Neural crest cell (in vitro differentiated cells): ENCODE results near the gene AKAP4. TPM values are rescaled to one million over a fixed set of nuclear protein-coding genes. Genes with fewer than 3 reads are reported as not detected.

ENCODE experiments used
- DNase-seq: peaks from one replicate; pipeline ENCODE4 v3.0.0; 2021; ENCODE audit warnings: low read depth, mixed read lengths, low spot score
- H3K27ac Mint-ChIP-seq: one replicate; pipeline ENCODE4 v1.8.0; 2021; ENCODE audit warnings: mild to moderate bottlenecking, mixed read lengths; ENCODE audit not compliant: unreplicated experiment
- H3K27me3 Mint-ChIP-seq: 2 replicates; pipeline ENCODE4 v1.8.0; 2021; ENCODE audit warnings: low read depth, mild to moderate bottlenecking, mixed read lengths
- H3K36me3 Mint-ChIP-seq: 2 replicates; pipeline ENCODE4 v1.8.0; 2021; ENCODE audit warnings: low read depth, mild to moderate bottlenecking, mixed read lengths
- H3K4me1 Mint-ChIP-seq: 2 replicates; pipeline ENCODE4 v1.8.0; 2021; ENCODE audit warnings: mixed read lengths
- H3K4me3 Mint-ChIP-seq: one replicate; pipeline ENCODE4 v1.8.0; 2021; ENCODE audit warnings: mild to moderate bottlenecking, mixed read lengths
- H3K9me3 Mint-ChIP-seq: 2 replicates; pipeline ENCODE4 v1.8.0; 2021; ENCODE audit warnings: mixed read lengths
- total RNA-seq: library from RNA; stranded (reverse); gene quantifications from 2 replicates; pipeline ENCODE4 v1.2.1, GENCODE V29; 2021
- TF ChIP-seq, protein P1 (sequence below): fragments of 200-600 bp; sonication (generic); conservative IDR thresholded peaks from 2 replicates; pipeline ENCODE4 v1.5.0; 2021; ENCODE audit warnings: antibody characterized with exemption, mild to moderate bottlenecking

AKAP4 gene
- total RNA-seq, 1 donor from 2014 or later, result not detected

DNA sequence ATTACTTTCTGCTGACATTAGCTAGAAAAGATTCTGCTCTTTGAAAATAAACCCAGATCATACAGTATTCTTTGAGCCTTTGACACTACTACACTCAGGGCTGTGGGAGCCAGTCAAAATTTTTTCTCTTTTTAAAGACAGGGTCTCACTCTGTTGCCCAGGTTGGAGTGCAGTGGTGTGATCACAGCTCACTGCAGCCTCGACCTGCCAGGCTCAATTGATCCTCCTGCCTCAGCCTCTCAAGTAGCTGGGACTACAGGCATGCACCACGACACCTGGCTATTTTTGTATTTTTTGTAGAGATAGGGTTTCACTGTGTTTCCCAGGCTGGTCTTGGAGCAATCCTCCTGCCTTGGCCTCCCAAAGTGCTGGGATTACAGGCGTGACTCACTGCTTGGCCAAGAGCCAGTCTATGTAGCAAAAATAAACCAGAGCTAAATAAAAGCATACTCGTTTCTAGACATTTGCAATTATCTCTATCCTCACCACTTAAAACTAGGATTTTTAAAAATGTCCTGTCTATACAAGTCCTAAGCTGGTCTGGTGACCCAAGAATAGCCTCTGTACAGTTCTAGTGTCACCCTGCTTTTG lies 43.2 kb downstream of the AKAP4 start:
- no peak for DNase-seq
- Mint-ChIP-seq H3K4me3 (no peak overlapping the region), H3K4me1 (no peaks in the 10 kb centered on the region), H3K27ac (no peak overlapping the region), H3K9me3 (peaks cover 15% of the 10 kb centered on the region), H3K27me3 (no peaks in the 10 kb centered on the region), H3K36me3 (peaks cover 2% of the 10 kb centered on the region)
- TF ChIP-seq, protein P1, sequence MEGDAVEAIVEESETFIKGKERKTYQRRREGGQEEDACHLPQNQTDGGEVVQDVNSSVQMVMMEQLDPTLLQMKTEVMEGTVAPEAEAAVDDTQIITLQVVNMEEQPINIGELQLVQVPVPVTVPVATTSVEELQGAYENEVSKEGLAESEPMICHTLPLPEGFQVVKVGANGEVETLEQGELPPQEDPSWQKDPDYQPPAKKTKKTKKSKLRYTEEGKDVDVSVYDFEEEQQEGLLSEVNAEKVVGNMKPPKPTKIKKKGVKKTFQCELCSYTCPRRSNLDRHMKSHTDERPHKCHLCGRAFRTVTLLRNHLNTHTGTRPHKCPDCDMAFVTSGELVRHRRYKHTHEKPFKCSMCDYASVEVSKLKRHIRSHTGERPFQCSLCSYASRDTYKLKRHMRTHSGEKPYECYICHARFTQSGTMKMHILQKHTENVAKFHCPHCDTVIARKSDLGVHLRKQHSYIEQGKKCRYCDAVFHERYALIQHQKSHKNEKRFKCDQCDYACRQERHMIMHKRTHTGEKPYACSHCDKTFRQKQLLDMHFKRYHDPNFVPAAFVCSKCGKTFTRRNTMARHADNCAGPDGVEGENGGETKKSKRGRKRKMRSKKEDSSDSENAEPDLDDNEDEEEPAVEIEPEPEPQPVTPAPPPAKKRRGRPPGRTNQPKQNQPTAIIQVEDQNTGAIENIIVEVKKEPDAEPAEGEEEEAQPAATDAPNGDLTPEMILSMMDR, result no peak

DNA sequence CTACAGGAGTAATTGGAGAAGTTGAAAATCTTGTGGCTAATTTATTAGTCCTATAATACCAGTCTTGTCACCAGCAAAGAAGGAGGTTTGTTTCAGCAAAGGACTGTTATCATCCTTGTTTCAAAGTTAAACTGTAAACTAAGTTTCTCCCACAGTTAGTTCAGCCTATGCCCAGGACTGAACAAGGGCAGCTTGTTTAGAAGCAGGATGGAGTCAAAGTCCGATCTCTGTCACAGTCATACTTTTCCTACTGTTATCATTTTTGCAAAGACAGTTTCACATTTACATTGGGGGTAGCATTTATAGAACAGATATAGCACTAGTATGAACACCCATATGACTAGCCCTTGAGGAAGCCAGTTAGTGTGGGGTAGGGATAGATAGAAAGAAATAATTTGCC lies 46.4 kb downstream of the AKAP4 start:
- TF ChIP-seq, protein P1, result no peak
- Mint-ChIP-seq H3K4me3 (no peak overlapping the region), H3K36me3 (no peaks in the 10 kb centered on the region), H3K27ac (no peak overlapping the region), H3K9me3 (peaks cover 16% of the 10 kb centered on the region), H3K4me1 (no peaks in the 10 kb centered on the region), H3K27me3 (no peaks in the 10 kb centered on the region)
- DNase-seq, result no peak

DNA sequence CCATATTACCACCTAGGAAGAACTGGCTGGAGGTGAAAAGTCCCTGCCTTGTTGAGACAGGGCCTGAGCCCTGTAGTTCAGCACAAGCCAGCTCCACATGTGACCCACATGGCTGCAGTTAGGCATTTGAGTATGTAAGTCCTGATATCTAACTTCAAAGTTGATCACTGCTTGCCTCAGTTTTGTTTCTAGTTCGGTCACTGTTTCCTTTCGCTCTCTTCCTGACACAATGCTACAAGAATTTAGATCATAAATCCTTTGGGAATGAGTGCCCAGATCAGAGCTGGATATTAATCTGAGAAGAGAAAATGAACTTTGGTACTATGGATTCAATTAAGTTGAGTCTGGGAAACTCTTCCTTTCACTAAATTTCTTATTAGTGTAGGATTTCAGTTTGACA lies 48.4 kb downstream of the AKAP4 start:
- H3K4me1 Mint-ChIP-seq, result no peaks in the 10 kb centered on the region
- no peaks in the 10 kb centered on the region for H3K36me3 Mint-ChIP-seq
- peaks cover 16% of the 10 kb centered on the region for H3K9me3 Mint-ChIP-seq
- no peak overlapping the region for H3K27ac Mint-ChIP-seq
- TF ChIP-seq, protein P1, result no peak
- H3K27me3 Mint-ChIP-seq, result no peaks in the 10 kb centered on the region
- H3K4me3 Mint-ChIP-seq, result no peak overlapping the region
- no peak for DNase-seq

DNA sequence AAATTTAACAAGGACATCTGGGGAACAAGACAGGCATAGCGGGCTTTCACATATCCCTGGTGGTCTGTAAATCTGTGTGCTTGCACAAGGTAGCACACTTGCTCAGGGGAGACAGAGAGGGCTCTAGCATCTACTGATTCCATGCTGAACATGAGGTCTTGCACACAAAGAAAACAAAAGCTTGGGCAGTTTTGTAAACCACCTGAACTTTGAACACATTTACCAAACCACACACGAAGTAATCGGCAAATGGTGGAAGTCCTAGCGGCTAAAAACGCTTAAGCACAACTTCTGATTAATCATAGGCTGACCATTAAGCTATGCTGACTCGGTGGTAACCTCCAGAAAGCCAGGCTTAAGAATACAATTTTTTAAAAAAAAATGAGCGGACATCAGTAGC lies 52.8 kb downstream of the AKAP4 start:
- Mint-ChIP-seq H3K36me3 (no peaks in the 10 kb centered on the region), H3K27me3 (no peaks in the 10 kb centered on the region), H3K4me3 (no peak overlapping the region), H3K9me3 (peaks cover 3% of the 10 kb centered on the region), H3K4me1 (no peaks in the 10 kb centered on the region), H3K27ac (no peak overlapping the region)
- TF ChIP-seq, protein P1, result no peak
- DNase-seq, result no peak

Other genes with a start within 250 kb of the AKAP4 start
- gene CCNB3, start 3.8 kb upstream of the AKAP4 start, total RNA-seq, result 0.89 and 1.4 TPM in 2 replicates